ENCODE measurements around the gene SHISAL2A. TPM values are rescaled to one million over a fixed set of nuclear protein-coding genes. Genes with fewer than 3 reads are reported as not detected.

The SHISAL2A gene
- total RNA-seq, 4 donors from 2014 or later, result not detected

GRCh38 chr1:52658795-52659194 is 25.8 kb downstream of the SHISAL2A start:
- no peak for DNase-seq (ENCODE audit: low spot score)
- TF ChIP-seq CTCF (IDR thresholded peaks at IDR 0.05), result no peak
- no peak for ATAC-seq (ENCODE audit: low FRiP score)

DNA sequence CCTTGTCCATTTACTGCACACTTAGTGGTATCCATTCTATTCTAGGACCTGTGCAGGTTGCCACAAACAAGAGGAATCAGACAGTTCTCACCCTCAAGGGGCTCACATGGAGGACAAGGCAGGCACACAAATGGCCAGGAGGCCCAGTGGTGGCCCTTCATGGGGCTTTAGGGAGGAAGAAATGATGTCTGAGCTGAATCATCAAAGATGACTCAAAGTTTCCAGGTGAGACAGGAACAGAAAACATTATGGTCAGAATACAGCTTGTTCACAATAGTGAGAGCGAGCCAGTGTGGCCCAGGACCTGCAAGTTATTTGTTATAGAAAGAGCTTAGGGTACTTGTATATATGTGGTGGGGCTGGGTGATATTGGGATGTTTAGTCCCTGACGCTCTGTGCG is 26.4 kb downstream of the SHISAL2A start:
- no peak for ATAC-seq (ENCODE audit: low FRiP score)
- DNase-seq (ENCODE audit: low spot score), result no peak
- TF ChIP-seq CTCF (IDR thresholded peaks at IDR 0.05), result no peak

DNA sequence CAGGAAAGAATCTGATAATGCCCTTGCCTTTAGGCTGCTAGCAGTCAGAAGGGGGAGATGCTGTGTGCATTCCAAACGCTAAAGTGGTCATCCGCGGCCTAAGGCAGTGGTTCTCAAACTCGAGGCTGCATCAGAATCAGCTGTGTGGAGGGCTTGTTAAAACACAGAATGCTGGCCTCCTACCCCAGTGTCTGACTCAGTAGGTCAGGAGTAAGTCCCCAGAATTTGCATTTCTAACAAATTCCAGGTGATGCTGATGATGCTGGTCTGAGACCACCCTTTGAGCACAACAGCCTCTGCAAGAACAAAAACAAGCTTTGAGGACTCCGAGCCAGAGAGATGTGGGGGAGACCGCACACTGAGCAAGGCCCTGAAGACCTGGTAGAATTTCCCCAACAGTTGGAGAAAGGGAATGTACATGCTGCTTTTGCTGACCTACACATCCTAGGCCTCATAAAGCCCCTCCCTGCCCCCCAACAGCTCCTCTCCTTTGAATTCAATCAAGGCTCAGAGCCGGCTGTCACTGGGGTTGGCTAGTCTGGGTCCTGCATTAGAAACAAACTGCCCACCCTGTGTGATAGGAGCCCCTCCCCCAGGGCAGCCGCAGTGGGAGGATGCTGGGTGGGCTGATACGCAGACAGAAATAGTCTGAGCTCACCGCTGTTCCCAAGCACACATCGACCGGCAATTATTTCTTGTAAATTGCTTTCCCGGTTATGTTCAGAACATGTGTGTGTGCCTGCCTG is 27.1 kb downstream of the SHISAL2A start:
- no peak for TF ChIP-seq CTCF (IDR thresholded peaks at IDR 0.05)
- ATAC-seq (ENCODE audit: low FRiP score) (no peak), DNase-seq (ENCODE audit: low spot score) (no peak)

DNA sequence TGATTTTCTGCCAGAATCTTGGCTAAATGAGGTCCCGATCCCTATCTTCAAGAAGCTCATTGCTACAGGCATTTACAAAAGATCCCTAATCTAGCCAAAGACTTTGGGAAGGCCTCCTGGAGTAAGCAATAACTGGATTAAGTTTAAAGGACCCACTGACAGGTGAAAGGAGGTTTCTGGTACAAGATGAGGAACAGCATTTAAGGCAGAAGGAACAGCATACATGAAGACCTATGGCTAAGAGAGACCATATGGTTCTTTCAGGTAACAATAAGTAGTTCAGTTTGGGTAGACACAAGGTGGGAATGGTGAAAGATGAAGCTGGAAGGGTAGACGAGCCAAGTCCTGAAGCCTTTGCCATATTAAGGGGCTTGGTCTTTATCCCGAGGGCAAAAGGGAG is 27.8 kb downstream of the SHISAL2A start:
- DNase-seq (ENCODE audit: low spot score), result no peak
- TF ChIP-seq CTCF (IDR thresholded peaks at IDR 0.05), result no peak
- no peak for ATAC-seq (ENCODE audit: low FRiP score)

GRCh38 chr1:52662645-52663313 is 29.8 kb downstream of the SHISAL2A start:
- TF ChIP-seq CTCF (IDR thresholded peaks at IDR 0.05), result no peak
- ATAC-seq (ENCODE audit: low FRiP score), result no peak
- DNase-seq (ENCODE audit: low spot score), result no peak

DNA sequence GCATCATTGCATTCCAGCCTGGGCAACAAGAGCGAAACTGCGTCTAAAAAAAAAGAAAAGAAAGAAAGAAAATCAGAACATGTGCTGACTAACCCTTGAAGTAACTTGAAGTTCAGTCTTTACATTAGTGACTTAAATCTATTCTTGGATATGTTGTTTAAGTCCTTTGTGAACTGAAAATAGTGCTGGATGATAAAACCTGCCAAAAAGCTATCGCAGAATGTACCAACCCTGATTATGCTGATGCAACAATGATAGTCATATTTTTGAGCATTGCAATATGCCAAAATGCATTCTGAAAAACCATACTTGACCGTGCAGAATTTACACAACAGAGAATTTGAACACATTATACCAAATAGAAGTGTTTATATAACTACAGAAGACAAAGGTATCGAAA is 30.7 kb downstream of the SHISAL2A start:
- ATAC-seq (ENCODE audit: low FRiP score) (no peak), DNase-seq (ENCODE audit: low spot score) (no peak)
- TF ChIP-seq CTCF (IDR thresholded peaks at IDR 0.05), result no peak

Measured in omental fat pad (tissue), 4 donors.